Measurements from ENCODE around the gene CYYR1.
"Not testable (repeated sequence)": the region's sequence is repeated elsewhere in the genome, so short reads cannot be mapped to it uniquely, and the experiment has no call there.

CYYR1 gene

DNA sequence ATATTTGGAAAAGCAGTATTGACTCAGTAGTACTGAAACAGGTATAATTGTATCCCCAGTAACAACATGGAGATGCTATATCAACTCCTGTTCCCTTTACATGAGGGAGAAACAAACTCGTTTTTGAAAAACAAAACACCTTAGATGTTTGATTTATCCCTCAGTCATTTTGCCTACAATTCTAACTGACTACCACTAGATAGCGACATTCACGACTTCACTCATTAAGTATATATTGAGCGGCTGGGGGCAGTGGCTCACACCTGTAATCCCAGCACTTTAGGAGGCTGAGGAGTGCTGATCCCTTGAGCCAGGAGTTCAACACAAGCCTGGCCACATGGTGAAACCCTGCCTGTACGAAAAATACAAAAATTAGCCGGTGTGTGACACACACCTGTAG is 83.3 kb downstream of the CYYR1 start:
- no peak for DNase-seq (ENCODE audit: low spot score)

DNA sequence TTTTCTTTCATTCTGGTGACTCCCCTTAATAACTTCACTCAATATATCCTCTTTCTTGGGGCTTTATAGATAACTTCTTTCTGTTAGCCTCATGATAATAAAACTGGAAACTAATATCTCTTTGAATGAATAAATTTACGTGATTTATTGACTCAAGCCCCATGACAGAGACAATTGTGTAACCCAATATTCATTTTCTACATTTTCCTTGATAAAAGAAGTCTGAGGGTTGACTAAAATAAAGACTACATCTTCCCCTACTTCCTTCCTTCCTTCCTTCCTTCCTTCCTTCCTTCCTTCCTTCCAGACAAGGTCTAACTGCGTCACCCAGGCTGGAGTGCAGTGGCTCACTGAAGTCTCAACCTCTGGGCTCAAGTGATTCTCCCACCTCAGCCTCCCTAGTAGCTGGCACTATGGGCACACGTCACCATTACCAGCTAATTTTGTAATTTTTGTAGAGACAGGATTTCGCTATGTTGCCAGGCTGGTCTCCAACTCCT is 85.1 kb downstream of the CYYR1 start:
- DNase-seq (ENCODE audit: low spot score): no peak

DNA sequence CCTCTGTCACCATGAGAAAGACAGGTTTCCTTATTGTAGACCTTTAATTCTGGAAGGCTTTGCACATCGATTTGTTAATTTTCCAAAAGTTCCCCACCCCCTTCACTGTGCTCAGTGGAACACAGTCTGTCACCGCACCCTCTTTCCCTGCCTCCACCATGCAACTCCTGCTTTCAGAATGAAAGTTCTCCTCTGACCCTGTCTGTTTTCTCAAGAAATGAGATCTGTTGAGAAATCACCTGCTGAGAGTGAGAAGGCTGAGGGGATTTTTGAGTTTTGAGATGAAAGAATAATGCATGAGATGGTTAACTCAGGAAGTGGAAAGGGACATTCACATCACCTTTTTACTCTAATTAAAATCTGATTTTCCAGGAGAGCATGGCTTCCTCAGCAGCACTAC is 99.6 kb downstream of the CYYR1 start:
- DNase-seq (ENCODE audit: low spot score): no peak

DNA sequence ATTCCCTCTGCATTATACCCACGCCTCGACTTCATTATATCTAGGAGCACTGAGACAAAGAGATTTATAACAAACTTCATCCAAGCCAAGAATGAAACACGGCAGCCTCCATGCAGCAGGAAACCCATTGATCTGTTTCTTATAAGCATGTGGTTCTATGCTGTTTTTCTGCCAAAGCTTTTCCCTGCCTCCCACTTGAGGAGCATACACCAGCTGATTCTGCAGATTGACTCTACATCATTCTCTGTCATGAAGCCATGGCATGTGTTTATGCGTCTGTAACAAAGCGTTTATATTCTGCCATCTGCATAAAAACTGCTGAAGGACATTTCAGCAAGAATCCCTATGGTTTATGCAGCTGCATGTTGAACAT is 102.0 kb downstream of the CYYR1 start:
- no peak for DNase-seq (ENCODE audit: low spot score)

DNA sequence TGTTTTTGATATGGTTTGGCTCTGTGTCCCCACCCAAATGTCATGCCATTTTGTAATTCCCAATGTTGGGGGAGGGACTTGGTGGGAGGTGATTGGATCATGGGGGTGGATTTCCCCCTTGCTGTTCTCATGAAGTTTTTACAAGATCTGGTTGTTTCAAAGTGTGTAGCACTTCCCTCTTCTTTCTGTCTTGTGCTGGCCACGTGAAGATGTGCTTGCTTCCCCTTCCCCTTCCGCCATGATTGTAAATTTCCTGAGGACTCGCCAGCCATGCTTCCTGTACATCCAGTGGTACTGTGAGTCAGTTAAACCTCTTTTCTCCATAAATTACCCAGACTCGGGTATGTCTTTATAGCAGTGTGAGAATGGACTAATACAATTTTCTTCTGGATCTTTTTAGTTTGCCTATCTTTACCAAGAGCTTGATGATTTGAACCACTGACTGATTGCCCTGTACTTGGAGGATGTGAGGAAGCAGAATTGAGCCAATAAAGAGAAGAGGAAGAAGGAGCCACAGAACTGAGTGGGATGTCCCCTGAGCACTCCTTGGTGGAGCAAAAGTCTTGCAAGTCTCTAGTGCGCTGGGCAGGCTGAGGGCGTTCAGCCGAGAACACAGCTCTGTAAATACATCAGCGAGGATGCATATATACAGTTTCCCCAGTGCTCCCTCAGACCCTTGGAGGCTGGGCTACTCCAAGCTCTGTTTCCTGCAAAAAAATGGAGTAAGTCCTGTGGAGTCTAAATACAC is 102.6 kb downstream of the CYYR1 start:
- DNase-seq (ENCODE audit: low spot score): no peak

DNA sequence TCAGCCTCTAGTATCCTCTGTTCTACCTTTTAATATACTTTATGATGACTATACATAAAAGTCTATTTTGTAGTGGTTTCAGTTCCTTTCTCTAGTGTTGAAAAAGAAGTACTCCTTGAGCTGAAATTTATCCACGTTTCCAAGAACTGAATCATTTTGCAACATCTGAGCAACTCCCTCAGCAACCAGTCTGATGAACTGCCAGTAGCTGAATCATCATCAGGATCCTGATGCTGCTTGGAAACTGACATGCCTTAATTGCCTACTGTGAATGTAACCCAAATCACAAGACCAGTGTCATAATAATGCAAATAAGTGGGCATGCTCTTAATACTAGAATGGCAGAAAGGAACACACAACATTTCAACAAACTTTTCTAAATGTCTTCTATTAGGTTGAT is 103.3 kb downstream of the CYYR1 start:
- DNase-seq (ENCODE audit: low spot score): no peak

DNA sequence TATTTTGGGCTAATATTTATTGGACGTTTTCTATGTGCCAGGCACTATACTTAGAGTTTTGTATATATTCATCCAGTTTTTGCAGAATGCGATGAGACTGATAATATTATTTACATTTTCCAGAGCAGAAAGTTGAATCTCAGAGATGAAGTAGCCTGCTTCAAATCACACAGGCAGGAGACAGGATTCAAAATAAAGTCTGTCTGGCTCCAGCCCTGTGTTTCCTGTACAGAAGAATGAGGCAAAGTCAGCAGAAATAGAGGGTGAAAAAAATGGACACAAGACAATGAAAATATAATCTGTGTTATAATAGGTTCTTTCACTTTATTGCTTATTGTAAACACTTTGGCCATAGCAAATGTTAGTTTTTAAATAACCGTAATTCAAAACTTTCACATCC is 107.2 kb downstream of the CYYR1 start:
- DNase-seq (ENCODE audit: low spot score): no peak

DNA sequence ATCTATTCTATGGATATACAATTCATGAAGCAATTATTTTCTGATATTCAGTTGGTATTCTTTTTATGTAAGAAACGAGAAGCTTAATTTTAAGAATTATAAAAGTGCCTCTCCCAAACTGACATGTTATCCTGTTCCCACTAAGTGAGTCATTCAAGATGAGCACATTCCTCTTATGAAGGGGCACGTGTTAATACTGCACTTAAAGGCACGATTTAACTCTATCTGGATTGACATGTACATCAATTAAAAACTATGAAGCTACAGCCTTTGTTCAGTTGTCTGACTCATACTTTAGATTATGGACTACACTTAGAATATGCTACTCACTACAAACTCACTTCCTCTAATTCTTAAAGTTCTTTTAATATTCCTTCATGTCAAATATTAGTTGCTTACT is 111.6 kb downstream of the CYYR1 start:
- DNase-seq (ENCODE audit: low spot score): no peak

DNA sequence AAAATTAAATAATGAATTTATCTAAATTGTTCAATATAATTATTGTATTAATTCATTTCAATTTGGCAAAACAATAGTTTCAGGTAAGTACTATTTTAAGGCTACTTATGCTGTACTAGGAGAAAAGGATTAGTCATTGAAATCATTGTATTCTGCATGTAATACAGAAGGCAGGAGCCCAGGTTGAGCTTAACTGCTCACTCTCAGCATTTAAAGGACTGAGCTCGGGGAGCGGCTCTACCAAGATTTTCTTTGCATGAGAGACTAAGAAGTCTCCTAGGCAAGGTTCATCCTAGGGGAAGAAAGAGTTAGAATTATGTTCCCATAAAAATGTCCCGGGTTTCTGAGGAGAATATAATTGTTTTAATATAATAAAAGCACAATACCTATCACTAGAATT is 112.5 kb downstream of the CYYR1 start:
- no peak for DNase-seq (ENCODE audit: low spot score)

DNA sequence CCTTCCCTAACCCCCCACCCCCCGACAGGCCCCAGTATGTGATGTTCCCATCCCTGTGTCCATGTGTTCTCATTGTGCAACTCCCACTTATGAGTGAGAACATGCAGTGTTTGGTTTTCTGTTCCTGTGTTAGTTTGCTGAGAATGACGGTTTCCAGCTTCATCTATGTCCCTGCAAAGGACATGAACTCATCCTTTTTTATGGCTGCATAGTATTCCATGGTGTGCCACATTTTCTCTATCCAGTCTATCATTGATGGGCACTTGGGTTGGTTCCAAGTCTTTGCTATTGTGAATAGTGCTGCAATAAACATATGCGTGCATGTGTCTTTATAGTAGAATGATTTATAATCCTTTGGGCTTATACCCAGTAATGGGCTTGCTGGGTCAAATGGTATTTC is 114.2 kb downstream of the CYYR1 start:
- not testable (repeated sequence) for DNase-seq (ENCODE audit: low spot score)

DNA sequence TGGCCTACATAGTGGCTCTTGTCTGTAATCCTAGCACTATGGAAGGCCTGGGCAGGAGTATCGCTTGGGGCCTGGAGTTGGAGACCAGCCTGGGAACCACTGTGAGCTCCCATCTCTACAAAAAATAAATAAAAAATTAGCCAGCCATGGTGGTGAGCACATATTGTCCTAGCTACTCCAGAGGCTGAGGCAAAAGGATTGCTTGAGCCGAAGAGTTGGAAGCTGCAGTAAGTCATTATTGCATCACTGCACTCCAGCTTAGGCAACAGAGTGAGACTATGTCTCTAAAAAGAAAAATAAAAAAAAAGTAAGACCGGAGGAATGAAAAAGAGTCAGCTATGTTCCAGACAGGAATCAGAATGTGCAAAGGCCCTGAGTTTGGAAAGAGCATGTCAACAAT is 115.3 kb downstream of the CYYR1 start:
- DNase-seq (ENCODE audit: low spot score): no peak

DNA sequence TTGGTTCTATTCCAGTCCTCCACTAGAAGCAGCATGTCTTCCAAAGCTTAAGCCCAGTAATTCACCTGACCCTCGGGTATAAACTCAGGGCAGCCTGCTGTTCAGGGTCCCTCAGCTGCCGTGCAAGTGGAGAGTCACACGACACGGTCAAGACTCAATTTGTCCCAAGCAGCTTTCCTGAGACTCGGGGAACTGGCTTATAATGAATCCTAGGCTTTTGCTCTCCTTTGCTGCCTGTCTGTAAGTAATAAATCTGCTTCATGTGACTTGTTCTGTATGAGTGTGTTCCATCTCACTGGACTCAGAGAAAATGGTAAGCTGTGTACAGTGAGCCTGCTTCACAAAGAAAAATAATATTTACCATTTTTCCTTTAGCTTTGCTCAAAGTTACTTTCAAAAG is 119.8 kb downstream of the CYYR1 start:
- DNase-seq (ENCODE audit: low spot score): no peak

DNA sequence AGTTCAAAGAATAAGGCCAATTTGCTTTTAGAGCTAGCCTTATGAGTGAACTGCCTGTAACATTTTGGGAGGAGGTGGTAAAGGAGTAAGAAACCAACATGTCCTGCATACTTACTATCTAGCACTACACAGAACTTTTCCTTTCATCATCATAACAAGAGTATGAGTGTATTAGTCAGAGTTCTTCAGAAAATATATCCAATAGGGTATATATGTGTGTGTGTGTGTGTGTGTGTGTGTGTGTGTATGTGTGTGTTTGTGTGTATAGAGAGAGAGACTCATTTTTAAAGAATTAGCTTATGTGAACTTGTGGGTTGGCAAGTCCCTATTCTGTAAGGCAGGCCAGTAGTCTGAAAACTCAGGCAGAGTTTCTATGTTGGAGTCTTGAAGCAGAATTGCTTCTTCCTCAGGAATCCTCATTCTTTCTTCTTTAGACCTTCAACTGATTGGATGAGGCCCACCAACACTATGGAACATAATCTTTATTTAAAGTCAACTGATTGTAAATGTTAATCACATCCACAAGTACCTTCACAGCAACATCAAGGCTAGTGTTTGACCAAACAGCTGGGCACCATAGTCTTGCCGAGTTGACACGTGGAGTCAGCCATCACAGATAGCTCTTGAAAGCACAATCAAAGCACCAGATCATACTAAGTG is 121.9 kb downstream of the CYYR1 start:
- no peak for DNase-seq (ENCODE audit: low spot score)

DNA sequence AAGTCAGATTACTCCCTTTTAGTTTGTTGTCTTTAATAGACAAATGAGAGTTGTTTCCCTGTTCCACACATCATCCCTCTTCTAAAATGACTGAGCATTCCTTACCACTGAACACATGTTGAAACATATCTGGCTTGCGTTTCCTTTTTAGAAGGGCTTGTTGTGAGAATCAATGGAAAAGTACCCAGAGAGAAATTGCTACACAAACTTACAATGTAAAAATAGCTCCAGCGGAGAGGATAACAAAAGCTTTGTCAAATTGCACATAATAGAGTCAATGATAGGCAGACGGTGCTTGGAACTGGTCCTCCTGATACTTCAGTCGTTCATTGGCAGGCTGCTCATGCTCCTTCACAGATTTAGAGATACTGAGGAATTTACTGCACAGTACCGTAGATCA is 123.9 kb downstream of the CYYR1 start:
- no peak for DNase-seq (ENCODE audit: low spot score)

DNA sequence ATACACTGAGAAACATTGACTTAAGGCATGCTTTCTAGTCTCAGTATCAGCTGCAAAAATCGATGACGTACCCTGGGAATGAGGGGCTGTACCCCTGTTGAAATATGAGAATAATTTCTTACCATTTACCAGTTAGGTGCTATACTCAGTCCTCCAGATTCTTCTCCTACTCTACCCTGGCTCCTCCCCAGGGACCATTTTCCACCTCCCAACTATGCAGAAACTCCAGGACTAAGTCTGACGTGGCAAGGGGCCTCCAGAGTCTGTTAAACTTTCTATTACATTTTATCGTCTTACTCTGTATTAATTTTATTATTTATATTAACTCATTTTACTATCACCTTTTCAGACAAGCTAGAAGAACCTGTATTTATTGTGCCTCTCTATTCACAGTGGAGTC is 124.3 kb downstream of the CYYR1 start:
- DNase-seq (ENCODE audit: low spot score): no peak

DNA sequence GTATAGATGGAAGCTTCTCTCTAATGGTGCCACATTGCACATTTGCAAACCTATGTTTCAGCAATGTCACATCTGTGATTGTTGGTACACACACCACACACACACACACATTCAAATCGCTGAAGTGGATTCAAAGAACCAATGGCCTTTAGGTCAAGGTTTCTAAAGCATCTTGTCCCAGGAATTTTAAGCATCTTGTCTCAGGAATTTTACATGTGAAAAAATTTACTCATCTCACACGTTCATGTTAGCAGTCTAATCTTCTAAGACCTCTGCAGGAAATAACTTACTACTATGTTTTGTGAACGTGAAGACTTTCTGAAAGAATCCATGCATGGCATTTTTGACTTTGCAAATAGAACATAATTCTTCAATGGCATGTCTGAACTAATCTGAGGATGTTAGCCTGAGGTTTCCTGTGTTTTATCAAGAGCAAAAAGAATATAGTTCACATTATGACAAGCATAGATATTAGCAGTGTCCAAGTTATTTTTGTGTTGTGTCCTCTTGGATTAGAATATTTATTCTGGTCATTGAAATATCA is 125.1 kb downstream of the CYYR1 start:
- DNase-seq (ENCODE audit: low spot score): no peak

DNA sequence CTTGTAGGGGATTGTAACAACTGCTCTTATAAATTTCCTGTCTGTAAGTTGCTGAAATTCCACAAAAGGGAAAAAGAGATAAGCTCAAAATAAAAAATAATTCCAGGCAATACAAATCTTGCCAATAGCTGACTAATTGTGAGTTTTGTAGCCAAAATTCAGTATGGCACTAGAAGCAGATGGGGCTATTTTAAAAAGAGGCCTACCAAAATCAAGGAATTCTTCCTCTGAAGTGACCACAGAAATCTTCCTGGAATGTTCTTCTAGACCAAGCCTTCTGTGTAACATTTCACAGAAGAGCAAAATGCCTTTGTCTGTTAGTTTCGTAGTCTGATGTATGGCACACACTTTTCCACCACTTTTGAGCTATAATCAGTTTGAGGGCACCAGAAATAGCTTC is 127.6 kb downstream of the CYYR1 start:
- DNase-seq (ENCODE audit: low spot score): no peak

DNA sequence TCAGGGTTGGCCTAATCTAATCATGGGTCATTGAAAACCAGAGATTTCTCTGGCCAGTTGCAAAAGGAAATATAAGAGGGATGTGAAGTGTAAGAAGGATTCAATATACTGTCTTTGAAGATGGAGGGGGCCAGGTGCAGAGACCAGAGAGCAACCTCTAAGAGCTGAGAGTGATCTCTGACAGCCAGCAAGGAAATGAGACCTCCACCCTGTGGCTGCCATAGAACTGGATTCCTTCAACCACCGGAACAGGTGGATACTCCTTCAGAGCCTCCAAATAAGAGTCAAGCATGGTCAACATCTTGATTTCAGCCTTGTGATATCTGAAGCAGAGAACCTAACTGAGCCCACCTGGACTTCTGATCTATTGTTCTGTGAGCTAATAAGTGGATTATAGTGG is 128.4 kb downstream of the CYYR1 start:
- DNase-seq (ENCODE audit: low spot score): no peak

DNA sequence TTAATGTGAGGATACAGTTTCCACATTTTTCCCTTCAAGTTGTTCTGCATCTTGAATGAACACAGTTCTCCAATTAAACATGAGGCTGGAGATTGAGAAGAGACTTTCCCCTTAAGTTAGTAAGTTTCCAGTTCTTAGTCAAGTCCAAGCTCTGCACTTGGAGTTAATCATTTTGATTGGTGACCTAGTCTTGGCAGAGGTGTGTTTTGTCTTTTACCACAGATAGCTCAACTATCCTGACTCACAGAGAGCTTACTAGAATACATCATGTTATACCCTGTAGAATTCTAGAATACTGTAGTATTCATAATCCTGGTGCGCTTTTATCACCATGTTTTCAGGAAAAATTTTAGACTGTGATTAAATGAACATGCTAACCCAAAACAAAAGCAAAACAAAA is 129.2 kb downstream of the CYYR1 start:
- no peak for DNase-seq (ENCODE audit: low spot score)

DNA sequence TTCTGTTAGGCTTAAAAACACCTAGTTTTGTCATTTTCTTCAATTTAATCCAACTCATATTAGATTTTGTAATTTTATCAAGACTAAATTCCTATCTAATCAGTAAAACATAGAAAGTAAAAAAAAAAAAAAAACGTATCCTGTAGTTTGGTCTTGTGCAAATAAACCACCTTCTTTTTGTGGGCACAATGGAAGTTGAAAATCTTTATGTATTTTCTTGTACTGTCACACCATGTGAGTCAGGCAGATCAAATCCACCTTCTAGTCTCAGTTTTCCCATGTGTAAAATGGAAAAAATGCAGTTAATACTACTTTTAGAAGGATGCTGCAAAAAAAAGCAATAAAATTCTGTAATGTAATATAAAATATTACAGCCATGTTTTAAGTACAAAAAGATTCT is 129.8 kb downstream of the CYYR1 start:
- no peak for DNase-seq (ENCODE audit: low spot score)

DNA sequence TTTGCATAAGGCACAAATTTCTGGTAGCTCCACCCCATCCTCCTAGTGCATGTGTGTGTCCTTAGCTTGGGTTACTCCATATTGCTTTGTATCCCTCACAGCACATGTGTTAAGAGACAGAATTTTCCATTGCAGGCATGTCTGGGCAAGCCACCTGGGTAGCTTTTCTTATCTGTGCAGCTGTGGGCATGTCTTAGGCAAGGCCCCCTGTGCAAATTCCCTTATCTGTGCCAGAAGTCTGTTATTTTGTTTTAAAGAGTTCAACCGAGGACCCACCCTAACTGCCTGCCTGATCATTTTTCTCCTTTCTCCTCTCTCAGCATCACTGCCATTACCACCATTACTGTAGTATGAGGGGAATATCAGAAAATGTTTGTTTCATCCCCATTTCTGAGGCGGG is 131.9 kb downstream of the CYYR1 start:
- DNase-seq (ENCODE audit: low spot score): no peak

DNA sequence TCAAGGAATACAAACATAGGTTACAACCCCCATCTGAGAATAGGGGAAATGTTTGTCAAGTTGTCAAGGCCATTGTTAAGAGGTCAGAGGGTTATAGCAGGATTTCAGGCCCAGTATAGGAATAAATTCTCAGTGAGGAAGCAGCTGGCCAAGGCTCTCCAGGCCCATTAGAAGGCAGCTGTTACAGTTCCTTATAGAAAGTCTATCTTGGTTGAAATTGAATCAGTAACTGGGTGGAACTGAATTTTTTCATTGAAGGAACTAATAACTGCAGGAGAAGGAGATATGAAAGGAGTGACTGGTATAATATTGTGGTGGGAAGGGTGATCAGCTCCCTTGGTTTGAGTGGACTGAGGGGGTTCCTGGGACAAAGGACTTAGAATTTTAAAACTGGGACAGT is 134.1 kb downstream of the CYYR1 start:
- no peak for DNase-seq (ENCODE audit: low spot score)

DNA sequence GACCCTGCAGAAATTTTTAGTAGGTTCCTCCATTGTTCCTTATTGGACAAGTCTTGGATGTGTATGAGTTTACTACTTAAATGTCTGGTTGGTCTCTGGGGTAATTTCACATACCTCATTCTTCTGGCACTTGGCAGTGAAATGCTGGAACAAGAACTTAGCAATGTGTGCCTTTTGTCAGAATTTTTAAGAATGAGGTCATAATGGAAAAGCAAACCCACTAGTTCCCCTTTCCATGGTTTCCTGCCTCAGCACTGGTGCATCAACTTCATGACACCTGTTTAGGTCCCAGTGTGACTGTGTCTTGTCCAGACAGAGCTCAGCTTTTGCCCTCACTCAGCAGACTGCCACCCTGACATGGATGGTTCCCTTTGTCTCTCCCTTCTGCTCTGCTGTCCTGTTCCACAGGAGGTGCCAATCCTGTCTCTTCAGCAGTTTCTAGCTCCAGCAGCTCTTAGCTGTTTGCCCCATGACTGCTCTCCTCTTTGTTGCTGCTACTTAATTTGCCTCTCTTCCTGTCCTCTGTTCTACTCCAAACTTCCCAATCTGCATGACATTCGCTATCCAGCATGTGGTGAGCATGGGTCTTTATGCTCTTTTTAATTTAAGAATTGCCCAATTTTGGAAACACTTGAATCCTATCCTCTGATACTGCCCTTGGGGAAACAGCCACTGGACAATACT is 135.6 kb downstream of the CYYR1 start:
- no peak for DNase-seq (ENCODE audit: low spot score)
